ENCODE measurements around the gene FXYD3.

FXYD3 gene

GRCh38 chr19:35155981-35156672 is 40.5 kb downstream of the FXYD3 start:
- Histone ChIP-seq H3K27me3 (ENCODE audit: insufficient read depth, low read depth, severe bottlenecking) (no peaks in the 10 kb centered on the region), H3K9me3 (ENCODE audit: severe bottlenecking) (no peaks in the 10 kb centered on the region), H3K27ac (no peak overlapping the region), H3K4me3 (ENCODE audit: low read depth, low read length) (no peak overlapping the region), H3K36me3 (peaks cover 17% of the 10 kb centered on the region)
- TF ChIP-seq CTCF (IDR thresholded peaks at IDR 0.05; ENCODE audit: low read depth, low read length), result no peak
- DNase-seq, result no peak

GRCh38 chr19:35156673-35157014 is 41.0 kb downstream of the FXYD3 start:
- Histone ChIP-seq H3K27me3 (ENCODE audit: insufficient read depth, low read depth, severe bottlenecking) (no peaks in the 10 kb centered on the region), H3K4me3 (ENCODE audit: low read depth, low read length) (no peak overlapping the region), H3K27ac (no peak overlapping the region), H3K9me3 (ENCODE audit: severe bottlenecking) (no peaks in the 10 kb centered on the region), H3K36me3 (peaks cover 22% of the 10 kb centered on the region)
- no peak for DNase-seq
- no peak for TF ChIP-seq CTCF (IDR thresholded peaks at IDR 0.05; ENCODE audit: low read depth, low read length)

- no peak for TF ChIP-seq CTCF (IDR thresholded peaks at IDR 0.05; ENCODE audit: low read depth, low read length)
- no peak overlapping the region for H3K4me3 ChIP-seq (ENCODE audit: low read depth, low read length)
- no peaks in the 10 kb centered on the region for H3K27me3 ChIP-seq (ENCODE audit: insufficient read depth, low read depth, severe bottlenecking)
- peaks cover 23% of the 10 kb centered on the region for H3K36me3 ChIP-seq
- DNase-seq, result no peak
- H3K27ac ChIP-seq, result no peak overlapping the region
- H3K9me3 ChIP-seq (ENCODE audit: severe bottlenecking), result no peaks in the 10 kb centered on the region
Observed at GRCh38 chr19:35157431-35157830, 41.8 kb downstream of the FXYD3 start.

- DNase-seq, result no peak
- no peak for TF ChIP-seq CTCF (IDR thresholded peaks at IDR 0.05; ENCODE audit: low read depth, low read length)
- Histone ChIP-seq H3K36me3 (peaks cover 35% of the 10 kb centered on the region), H3K27me3 (ENCODE audit: insufficient read depth, low read depth, severe bottlenecking) (no peaks in the 10 kb centered on the region), H3K27ac (no peak overlapping the region), H3K4me3 (ENCODE audit: low read depth, low read length) (no peak overlapping the region), H3K9me3 (ENCODE audit: severe bottlenecking) (no peaks in the 10 kb centered on the region)
Observed at GRCh38 chr19:35159606-35160005, 44.0 kb downstream of the FXYD3 start.

GRCh38 chr19:35160629-35161433 is 45.2 kb downstream of the FXYD3 start:
- no peaks in the 10 kb centered on the region for H3K27me3 ChIP-seq (ENCODE audit: insufficient read depth, low read depth, severe bottlenecking)
- TF ChIP-seq CTCF (IDR thresholded peaks at IDR 0.05; ENCODE audit: low read depth, low read length), result no peak
- H3K9me3 ChIP-seq (ENCODE audit: severe bottlenecking), result no peaks in the 10 kb centered on the region
- no peak overlapping the region for H3K27ac ChIP-seq
- DNase-seq, result no peak
- H3K36me3 ChIP-seq, result peaks cover 45% of the 10 kb centered on the region
- H3K4me3 ChIP-seq (ENCODE audit: low read depth, low read length), result no peak overlapping the region
